ENCODE measurements around the gene DBF4B. TPM values are rescaled to one million over a fixed set of nuclear protein-coding genes. Genes with fewer than 3 reads are reported as not detected.
A peak's percentile ranks its signal among the peaks of the same experiment; 100 is the strongest.

The DBF4B gene
- total and polyA plus RNA-seq, 12 donors, result 2.2 to 8.0 (median 4.0) TPM

DNA sequence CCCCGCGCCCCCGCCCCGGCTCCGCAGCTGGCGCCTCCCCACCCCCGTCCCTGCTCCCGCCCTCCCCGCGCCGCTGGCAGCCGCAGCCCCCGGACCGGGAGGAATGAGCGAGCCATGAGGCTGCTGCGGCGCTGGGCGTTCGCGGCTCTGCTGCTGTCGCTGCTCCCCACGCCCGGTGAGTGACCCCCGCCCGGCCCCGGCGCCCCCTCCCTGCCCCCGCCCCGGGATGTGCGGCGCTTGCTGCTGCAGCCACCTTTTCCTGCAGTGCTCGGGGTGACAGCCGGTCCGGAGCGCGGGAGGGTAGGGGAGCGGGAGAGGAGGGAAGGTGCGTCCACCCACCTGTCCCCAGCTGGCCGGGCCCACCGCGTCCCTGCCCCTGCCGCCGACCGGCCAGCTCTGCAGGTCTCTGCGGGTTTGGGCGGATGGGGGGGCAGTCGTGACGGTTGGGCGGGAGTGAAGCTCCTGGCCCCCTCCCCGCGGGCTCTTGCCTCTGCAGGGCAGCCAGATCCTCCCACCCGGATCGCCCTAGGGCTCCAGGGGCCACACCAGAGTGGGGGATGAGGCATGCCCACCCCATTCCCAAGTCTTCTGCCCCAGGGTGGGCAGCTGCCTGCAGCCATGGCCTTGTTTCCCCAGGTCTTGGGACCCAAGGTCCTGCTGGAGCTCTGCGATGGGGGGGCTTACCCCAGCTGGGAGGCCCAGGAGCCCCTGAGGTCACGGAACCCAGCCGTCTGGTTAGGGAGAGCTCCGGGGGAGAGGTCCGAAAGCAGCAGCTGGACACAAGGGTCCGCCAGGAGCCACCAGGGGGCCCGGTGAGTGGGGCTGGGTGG is 50.8 kb downstream of the DBF4B start:
- H3K4me3 ChIP-seq, result peak overlapping the region; percentile 18 to 67 (median 46)
- H3K9me3 ChIP-seq, result no peaks in the 10 kb centered on the region
- H3K27me3 ChIP-seq, result peaks cover 0 to 49% (median 33%) of the 10 kb centered on the region in 7 donors
- 5 to 6% methylated on average over 45 to 60 of the region's 60 CpGs for WGBS, 2 donors
- TF ChIP-seq, protein P1, sequence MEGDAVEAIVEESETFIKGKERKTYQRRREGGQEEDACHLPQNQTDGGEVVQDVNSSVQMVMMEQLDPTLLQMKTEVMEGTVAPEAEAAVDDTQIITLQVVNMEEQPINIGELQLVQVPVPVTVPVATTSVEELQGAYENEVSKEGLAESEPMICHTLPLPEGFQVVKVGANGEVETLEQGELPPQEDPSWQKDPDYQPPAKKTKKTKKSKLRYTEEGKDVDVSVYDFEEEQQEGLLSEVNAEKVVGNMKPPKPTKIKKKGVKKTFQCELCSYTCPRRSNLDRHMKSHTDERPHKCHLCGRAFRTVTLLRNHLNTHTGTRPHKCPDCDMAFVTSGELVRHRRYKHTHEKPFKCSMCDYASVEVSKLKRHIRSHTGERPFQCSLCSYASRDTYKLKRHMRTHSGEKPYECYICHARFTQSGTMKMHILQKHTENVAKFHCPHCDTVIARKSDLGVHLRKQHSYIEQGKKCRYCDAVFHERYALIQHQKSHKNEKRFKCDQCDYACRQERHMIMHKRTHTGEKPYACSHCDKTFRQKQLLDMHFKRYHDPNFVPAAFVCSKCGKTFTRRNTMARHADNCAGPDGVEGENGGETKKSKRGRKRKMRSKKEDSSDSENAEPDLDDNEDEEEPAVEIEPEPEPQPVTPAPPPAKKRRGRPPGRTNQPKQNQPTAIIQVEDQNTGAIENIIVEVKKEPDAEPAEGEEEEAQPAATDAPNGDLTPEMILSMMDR (IDR thresholded peaks at IDR 0.05), result no peak
- ATAC-seq, result peak in 3 of 8 donors; percentile 3 to 12 (median 5)
- H3K4me1 ChIP-seq, result peaks cover 4 to 22% (median 14%) of the 10 kb centered on the region in 9 donors
- intact Hi-C loops (cut with DNase I), result no loop called here
- H3K36me3 ChIP-seq, result no peaks in the 10 kb centered on the region
- no peak overlapping the region for H3K27ac ChIP-seq
- DNase-seq, result no peak

- WGBS, 2 donors, result 57 to 58% methylated on average over 3 of the region's 3 CpGs
These were observed 51.4 kb downstream of the DBF4B start for GRCh38 chr17:44759916-44760243.

GRCh38 chr17:44760474-44761308 is 52.2 kb downstream of the DBF4B start:
- no peak overlapping the region for H3K27ac ChIP-seq
- no peaks in the 10 kb centered on the region for H3K36me3 ChIP-seq
- no peaks in the 10 kb centered on the region for H3K9me3 ChIP-seq
- H3K27me3 ChIP-seq, result peaks cover 0 to 49% (median 33%) of the 10 kb centered on the region in 7 donors
- TF ChIP-seq, protein P1 (IDR thresholded peaks at IDR 0.05), result no peak
- intact Hi-C loops (cut with DNase I), result loop anchor here in 1 of 10 donors (10.0 kb wide), 1 partner anchor 424 kb away; no protein-coding TSS in a partner anchor
- H3K4me3 ChIP-seq, result peak overlapping the region in 1 of 10 donors; percentile 1
- DNase-seq, result no peak
- peaks cover 4 to 22% (median 14%) of the 10 kb centered on the region in 9 donors for H3K4me1 ChIP-seq
- no peak for ATAC-seq
- 61 to 68% methylated on average over 13 of the region's 13 CpGs for WGBS, 2 donors

More at GRCh38 chr17:44759916-44760243, 51.4 kb downstream of the DBF4B start:
- Histone ChIP-seq H3K9me3 (no peaks in the 10 kb centered on the region), H3K36me3 (no peaks in the 10 kb centered on the region), H3K4me1 (peaks cover 4 to 22% (median 14%) of the 10 kb centered on the region in 9 donors), H3K27me3 (peaks cover 0 to 49% (median 33%) of the 10 kb centered on the region in 7 donors), H3K27ac (no peak overlapping the region), H3K4me3 (peak overlapping the region in 2 of 10 donors; percentile 1 to 39)
- TF ChIP-seq, protein P1 (IDR thresholded peaks at IDR 0.05), result no peak
- ATAC-seq, result peak in 2 of 8 donors; percentile 4 to 13
- no peak for DNase-seq
- intact Hi-C loops (cut with DNase I), result loop anchor here in 1 of 10 donors (10.0 kb wide), 1 partner anchor 425 kb away; no protein-coding TSS in a partner anchor

All from heart right ventricle (tissue), 16 donors.